H9 (cell line): ENCODE results near the gene HYAL3. TPM values are rescaled to one million over a fixed set of nuclear protein-coding genes. Genes with fewer than 3 reads are reported as not detected.

Experiments used
- DNase-seq: peaks from one replicate; pipeline ENCODE4 v3.0.0-alpha.2; 2017
- H2AFZ ChIP-seq: one replicate; pipeline ENCODE4 v1.6.1; 2013; ENCODE audit warnings: mild to moderate bottlenecking, low read length, control low read depth, moderate library complexity
- H2AK5ac ChIP-seq: 2 replicates; pipeline ENCODE4 v1.6.1; 2013; ENCODE audit warnings: low read length, control low read depth, mixed read lengths; ENCODE audit not compliant: insufficient read length
- H2BK120ac ChIP-seq: one replicate; pipeline ENCODE4 v1.6.1; 2013; ENCODE audit warnings: low read depth, mild to moderate bottlenecking, low read length, control low read depth, inconsistent platforms; ENCODE audit not compliant: poor library complexity, severe bottlenecking
- H2BK12ac ChIP-seq: 2 replicates; pipeline ENCODE4 v1.6.1; 2013; ENCODE audit warnings: low read length, control low read depth, mixed read lengths, low read depth; ENCODE audit not compliant: insufficient read length
- H2BK15ac ChIP-seq: 2 replicates; pipeline ENCODE4 v1.6.1; 2013; ENCODE audit warnings: low read depth, low read length, control low read depth
- H2BK20ac ChIP-seq: one replicate; pipeline ENCODE4 v1.6.1; 2013; ENCODE audit warnings: low read depth, mild to moderate bottlenecking, low read length, control low read depth, inconsistent platforms; ENCODE audit not compliant: poor library complexity, severe bottlenecking
- H2BK5ac ChIP-seq: 2 replicates; pipeline ENCODE4 v1.6.1; 2013; ENCODE audit warnings: low read length, control low read depth, mixed read lengths; ENCODE audit not compliant: insufficient read length
- H3K14ac ChIP-seq: 2 replicates; pipeline ENCODE4 v1.6.1; 2013; ENCODE audit warnings: low read length, control low read depth; ENCODE audit not compliant: insufficient read depth
- H3K18ac ChIP-seq: 2 replicates; pipeline ENCODE4 v1.6.1; 2013; ENCODE audit warnings: low read depth, mild to moderate bottlenecking, mixed read lengths, low read length, control low read depth; ENCODE audit not compliant: insufficient read length
- H3K23ac ChIP-seq: 2 replicates; pipeline ENCODE4 v1.6.1; 2013; ENCODE audit warnings: low read length, control low read depth, mixed read lengths, low read depth; ENCODE audit not compliant: insufficient read length
- H3K23me2 ChIP-seq: 2 replicates; pipeline ENCODE4 v1.6.1; 2013; ENCODE audit warnings: low read depth, mild to moderate bottlenecking, mixed read lengths, low read length, control low read depth; ENCODE audit not compliant: insufficient read length, poor library complexity, severe bottlenecking
- H3K27ac ChIP-seq: 2 replicates; pipeline ENCODE4 v1.5.1; 2013; ENCODE audit warnings: low read length, control low read depth, mixed read lengths, low read depth; ENCODE audit not compliant: insufficient read length
- H3K27me3 ChIP-seq: 2 replicates; pipeline ENCODE4 v1.6.1; 2013; ENCODE audit warnings: low read length, control low read depth, inconsistent platforms; ENCODE audit not compliant: insufficient read depth
- H3K4ac ChIP-seq: 2 replicates; pipeline ENCODE4 v1.6.1; 2013; ENCODE audit warnings: low read depth, mild to moderate bottlenecking, control low read depth, inconsistent platforms, low read length, moderate library complexity
- H3K4me1 ChIP-seq: 2 replicates; pipeline ENCODE4 v1.6.1; 2013; ENCODE audit warnings: low read length, control low read depth, inconsistent platforms; ENCODE audit not compliant: insufficient read depth
- H3K4me2 ChIP-seq: 2 replicates; pipeline ENCODE4 v1.6.1; 2013; ENCODE audit warnings: low read length, control low read depth, mixed read lengths; ENCODE audit not compliant: insufficient read length, insufficient read depth
- H3K56ac ChIP-seq: 2 replicates; pipeline ENCODE4 v1.6.1; 2013; ENCODE audit warnings: low read depth, mild to moderate bottlenecking, mixed read lengths, low read length, control low read depth; ENCODE audit not compliant: insufficient read length
- H3K79me1 ChIP-seq: 2 replicates; pipeline ENCODE4 v1.6.1; 2013; ENCODE audit warnings: low read depth, mild to moderate bottlenecking, moderate library complexity, low read length, control low read depth, inconsistent platforms; ENCODE audit not compliant: insufficient read depth, poor library complexity, severe bottlenecking
- H3K79me2 ChIP-seq: 2 replicates; pipeline ENCODE4 v1.6.1; 2013; ENCODE audit warnings: low read length, control low read depth, inconsistent platforms; ENCODE audit not compliant: insufficient read depth
- H3K9ac ChIP-seq: 2 replicates; pipeline ENCODE4 v1.6.1; 2013; ENCODE audit warnings: low read length, control low read depth, mixed read lengths; ENCODE audit not compliant: insufficient read length; ENCODE audit errors: extremely low read depth
- H3K9me3 ChIP-seq: one replicate; pipeline ENCODE4 v1.6.1; 2013; ENCODE audit warnings: low read depth, low read length, inconsistent platforms; ENCODE audit not compliant: control insufficient read depth
- H3T11ph ChIP-seq: one replicate; pipeline ENCODE4 v1.6.1; 2013; ENCODE audit warnings: mild to moderate bottlenecking, low read length, control low read depth, inconsistent platforms
- H4K20me1 ChIP-seq: one replicate; pipeline ENCODE4 v1.6.1; 2013; ENCODE audit not compliant: control insufficient read depth, insufficient read length, insufficient read depth
- H4K5ac ChIP-seq: 2 replicates; pipeline ENCODE4 v1.6.1; 2013; ENCODE audit warnings: low read depth, mild to moderate bottlenecking, mixed read lengths, low read length, control low read depth; ENCODE audit not compliant: insufficient read length
- H4K8ac ChIP-seq: replicated peaks from 2 replicates; pipeline ENCODE4 v1.6.1; 2013; ENCODE audit warnings: low read length, control low read depth, mixed read lengths, low read depth; ENCODE audit not compliant: insufficient read length
- H4K91ac ChIP-seq: 2 replicates; pipeline ENCODE4 v1.6.1; 2013; ENCODE audit warnings: low read depth, mild to moderate bottlenecking, moderate library complexity, mixed read lengths, low read length, control low read depth; ENCODE audit not compliant: insufficient read length
- H3K27ac Mint-ChIP-seq, 3 experiments: 2 replicates in 2 of 3; 3 replicates in 1 of 3; pipeline ENCODE4 v1.8.0; 2020 to 2021; ENCODE audit warnings: mixed read lengths in 3 of 3, mild to moderate bottlenecking in 1 of 3, moderate library complexity in 1 of 3
- H3K27me3 Mint-ChIP-seq: 2 replicates; pipeline ENCODE4 v1.8.0; 2021; ENCODE audit warnings: low read depth, mild to moderate bottlenecking, moderate library complexity, mixed read lengths
- H3K36me3 Mint-ChIP-seq, 3 experiments: 2 replicates in 2 of 3; 3 replicates in 1 of 3; pipeline ENCODE4 v1.8.0; 2020 to 2021; ENCODE audit warnings: low read depth in 3 of 3, mixed read lengths in 3 of 3; ENCODE audit not compliant: insufficient read depth in 1 of 3
- H3K4me1 Mint-ChIP-seq, 2 experiments: 2 replicates each; pipeline ENCODE4 v1.8.0; 2020; ENCODE audit warnings: mixed read lengths in 2 of 2
- H3K4me3 Mint-ChIP-seq, 2 experiments: 2 replicates in 1 of 2; 3 replicates in 1 of 2; pipeline ENCODE4 v1.8.0; 2020 to 2021; ENCODE audit warnings: mild to moderate bottlenecking in 2 of 2, mixed read lengths in 2 of 2, moderate library complexity in 1 of 2
- H3K9me3 Mint-ChIP-seq, 2 experiments: 2 replicates in 1 of 2; 3 replicates in 1 of 2; pipeline ENCODE4 v1.8.0; 2020; ENCODE audit warnings: mild to moderate bottlenecking in 2 of 2, mixed read lengths in 2 of 2, moderate library complexity in 1 of 2
- WGBS: extraction: QIAGEN DNeasy Blood & Tissue Kit; methylation state at CpG from one replicate; pipeline ENCODE4 v1.1.7; 2013; ENCODE audit warnings: missing lambda C conversion rate, low lambda C conversion rate, mixed read lengths; ENCODE audit not compliant: insufficient read length; ENCODE audit errors: extremely low coverage; 5-methylcytosine and 5-hydroxymethylcytosine counted together
- total RNA-seq: library from RNA; stranded (reverse); gene quantifications from 2 replicates; pipeline ENCODE4 v1.2.1, GENCODE V29; 2021
- TF ChIP-seq, protein P1 (sequence below): fragments of 200-600 bp; sonication (generic); conservative IDR thresholded peaks from 3 replicates; pipeline ENCODE4 v1.8.0; 2021; ENCODE audit warnings: antibody characterized with exemption, mild to moderate bottlenecking

HYAL3 gene
- total RNA-seq, 1 experiment from 2014 or later: 3.1 TPM

DNA sequence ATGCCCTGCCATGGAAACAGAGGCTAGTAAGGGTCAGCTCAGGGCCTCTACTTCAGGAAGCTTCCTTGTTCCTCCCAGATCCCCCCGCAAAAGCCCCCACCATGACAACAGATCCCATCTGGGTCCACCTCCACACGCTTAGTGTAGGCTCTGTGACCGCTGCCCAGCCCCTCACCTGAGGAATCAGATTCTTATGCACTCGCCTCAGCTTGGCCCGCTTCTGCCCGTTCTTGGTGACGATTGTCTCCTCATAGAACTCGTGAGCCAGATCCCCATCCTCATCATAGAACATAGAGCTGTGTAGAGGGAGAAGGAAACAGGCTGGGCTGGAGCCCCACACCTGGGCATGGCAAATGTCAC lies 27.0 kb upstream of the HYAL3 start:
- no peak overlapping the region for H3K27ac Mint-ChIP-seq
- Histone ChIP-seq H3K18ac (no peak overlapping the region), H4K8ac (no peak overlapping the region), H3K4me1 (peaks cover 6% of the 10 kb centered on the region; the same call in 1 of the 2 replicates), H3K23me2 (peaks cover 21% of the 10 kb centered on the region), H3K27ac (no peak overlapping the region), H2BK120ac (no peak overlapping the region), H3K56ac (no peak overlapping the region), H3K14ac (no peak overlapping the region), H4K20me1 (no peaks in the 10 kb centered on the region), H3K9ac (no peak overlapping the region), H3K27me3 (no peaks in the 10 kb centered on the region), H3K23ac (no peak overlapping the region), H2BK5ac (no peak overlapping the region), H4K5ac (no peak overlapping the region), H2BK15ac (no peak overlapping the region), H2AFZ (no peak overlapping the region), H3K4me2 (no peak overlapping the region), H3K4ac (no peak overlapping the region), H3K79me2 (peaks cover 4% of the 10 kb centered on the region; the same call in 1 of the 2 replicates), H2AK5ac (no peak overlapping the region), H2BK20ac (no peak overlapping the region), H3T11ph (no peak overlapping the region), H3K9me3 (no peaks in the 10 kb centered on the region), H3K79me1 (peaks cover 6% of the 10 kb centered on the region), H2BK12ac (no peak overlapping the region), H4K91ac (no peak overlapping the region)
- H3K4me1 Mint-ChIP-seq: peaks cover 15 to 31% of the 10 kb centered on the region in 2 experiments
- H3K27me3 Mint-ChIP-seq: no peaks in the 10 kb centered on the region; the same call in 1 of the 2 replicates
- DNase-seq: no peak
- TF ChIP-seq, protein P1, sequence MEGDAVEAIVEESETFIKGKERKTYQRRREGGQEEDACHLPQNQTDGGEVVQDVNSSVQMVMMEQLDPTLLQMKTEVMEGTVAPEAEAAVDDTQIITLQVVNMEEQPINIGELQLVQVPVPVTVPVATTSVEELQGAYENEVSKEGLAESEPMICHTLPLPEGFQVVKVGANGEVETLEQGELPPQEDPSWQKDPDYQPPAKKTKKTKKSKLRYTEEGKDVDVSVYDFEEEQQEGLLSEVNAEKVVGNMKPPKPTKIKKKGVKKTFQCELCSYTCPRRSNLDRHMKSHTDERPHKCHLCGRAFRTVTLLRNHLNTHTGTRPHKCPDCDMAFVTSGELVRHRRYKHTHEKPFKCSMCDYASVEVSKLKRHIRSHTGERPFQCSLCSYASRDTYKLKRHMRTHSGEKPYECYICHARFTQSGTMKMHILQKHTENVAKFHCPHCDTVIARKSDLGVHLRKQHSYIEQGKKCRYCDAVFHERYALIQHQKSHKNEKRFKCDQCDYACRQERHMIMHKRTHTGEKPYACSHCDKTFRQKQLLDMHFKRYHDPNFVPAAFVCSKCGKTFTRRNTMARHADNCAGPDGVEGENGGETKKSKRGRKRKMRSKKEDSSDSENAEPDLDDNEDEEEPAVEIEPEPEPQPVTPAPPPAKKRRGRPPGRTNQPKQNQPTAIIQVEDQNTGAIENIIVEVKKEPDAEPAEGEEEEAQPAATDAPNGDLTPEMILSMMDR: no peak
- peak overlapping the region; percentile 88 to 96; a peak in 4 of 5 replicates for H3K4me3 Mint-ChIP-seq
- no CpG with 5 or more reads among the region's 8 CpGs for WGBS
- no peaks in the 10 kb centered on the region for H3K9me3 Mint-ChIP-seq
- H3K36me3 Mint-ChIP-seq: peaks cover 21 to 44% (median 28%) of the 10 kb centered on the region in 3 experiments; a peak in 6 of 7 replicates
